Measurements from ENCODE around the gene EGFL7.
A peak's percentile ranks its signal among the peaks of the same experiment; 100 is the strongest.

Gene EGFL7

GRCh38 chr9:136620441-136621018 is 42.2 kb upstream of the EGFL7 start:
- H3K9me3 Mint-ChIP-seq, result no peaks in the 10 kb centered on the region
- peaks cover 4% of the 10 kb centered on the region for H3K36me3 Mint-ChIP-seq (ENCODE audit: insufficient read depth)
- H3K4me3 Mint-ChIP-seq, result no peak overlapping the region
- peaks cover 21 to 37% of the 10 kb centered on the region in 2 donors for H3K4me1 Mint-ChIP-seq (ENCODE audit: low read depth in 2 of 2)
- no peak for DNase-seq
- peaks cover 0 to 20% of the 10 kb centered on the region in 2 donors for H3K27me3 Mint-ChIP-seq
- ATAC-seq (replicated peaks), result no peak
- H3K27ac Mint-ChIP-seq, result no peak overlapping the region

GRCh38 chr9:136621019-136621733 is 41.5 kb upstream of the EGFL7 start:
- Mint-ChIP-seq H3K9me3 (no peaks in the 10 kb centered on the region), H3K4me3 (no peak overlapping the region), H3K36me3 (ENCODE audit: insufficient read depth) (peaks cover 4% of the 10 kb centered on the region), H3K27ac (no peak overlapping the region), H3K27me3 (peaks cover 0 to 25% of the 10 kb centered on the region in 2 donors), H3K4me1 (ENCODE audit: low read depth in 2 of 2) (peaks cover 20 to 34% of the 10 kb centered on the region in 2 donors)
- ATAC-seq (replicated peaks) (no peak), DNase-seq (no peak)

- Mint-ChIP-seq H3K36me3 (ENCODE audit: insufficient read depth) (peaks cover 4% of the 10 kb centered on the region), H3K27ac (no peak overlapping the region), H3K4me1 (ENCODE audit: low read depth in 2 of 2) (peaks cover 20 to 31% of the 10 kb centered on the region in 2 donors), H3K4me3 (no peak overlapping the region), H3K27me3 (peaks cover 0 to 25% of the 10 kb centered on the region in 2 donors), H3K9me3 (no peaks in the 10 kb centered on the region)
- ATAC-seq (replicated peaks), result no peak
- DNase-seq, result no peak
Observed at GRCh38 chr9:136621734-136622093, 41.0 kb upstream of the EGFL7 start.

DNA sequence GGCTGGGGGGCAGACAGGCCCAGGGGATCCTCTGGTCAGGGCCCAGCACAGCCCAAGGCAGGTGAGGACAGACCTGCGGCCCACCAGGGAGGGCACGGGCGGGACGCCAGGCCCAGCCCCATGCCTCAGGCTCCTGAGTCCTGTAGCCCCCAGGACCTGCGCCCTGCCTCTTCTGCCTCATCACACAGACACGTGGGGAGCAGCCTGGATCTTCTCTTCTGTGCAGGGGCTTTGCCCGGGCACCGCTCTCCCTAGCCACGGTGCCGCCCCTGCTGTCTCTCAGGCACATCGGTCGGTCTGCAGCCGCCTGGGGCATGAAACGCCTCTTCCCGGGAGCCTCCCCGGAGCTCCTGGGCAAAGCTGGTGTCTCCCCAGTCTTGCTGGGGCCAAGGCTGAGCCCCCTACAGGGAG is 40.2 kb upstream of the EGFL7 start:
- ATAC-seq (replicated peaks) (no peak), DNase-seq (no peak)
- H3K36me3 Mint-ChIP-seq (ENCODE audit: insufficient read depth), result peaks cover 4% of the 10 kb centered on the region
- H3K4me1 Mint-ChIP-seq (ENCODE audit: low read depth in 2 of 2), result peaks cover 17 to 23% of the 10 kb centered on the region in 2 donors
- H3K4me3 Mint-ChIP-seq, result no peak overlapping the region
- peaks cover 0 to 28% of the 10 kb centered on the region in 2 donors for H3K27me3 Mint-ChIP-seq
- H3K9me3 Mint-ChIP-seq, result no peaks in the 10 kb centered on the region
- H3K27ac Mint-ChIP-seq, result no peak overlapping the region

- ATAC-seq (replicated peaks) (no peak), DNase-seq (no peak)
- Mint-ChIP-seq H3K27ac (no peak overlapping the region), H3K4me3 (no peak overlapping the region), H3K36me3 (ENCODE audit: insufficient read depth) (peaks cover 4% of the 10 kb centered on the region), H3K4me1 (ENCODE audit: low read depth in 2 of 2) (peaks cover 13 to 18% of the 10 kb centered on the region in 2 donors), H3K27me3 (peaks cover 0 to 35% of the 10 kb centered on the region in 2 donors), H3K9me3 (no peaks in the 10 kb centered on the region)
Observed at GRCh38 chr9:136623016-136623841, 39.5 kb upstream of the EGFL7 start.

DNA sequence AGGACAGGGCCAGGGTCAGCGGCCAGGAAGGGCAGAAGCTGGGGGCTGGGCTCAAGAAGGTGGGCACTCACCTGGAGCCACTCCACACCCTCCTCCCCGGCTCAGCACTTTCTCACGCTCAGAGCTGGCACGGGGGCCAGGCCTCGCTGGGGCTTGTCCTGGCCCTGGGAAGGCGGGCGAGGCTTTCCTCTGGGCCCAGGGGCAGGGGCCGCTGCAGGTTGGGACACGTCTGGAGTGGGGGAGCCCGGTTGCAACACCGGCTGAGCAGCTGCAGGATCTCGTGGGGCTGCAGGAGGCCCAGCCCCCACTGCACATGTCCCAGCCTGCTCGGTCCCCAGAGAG is 38.9 kb upstream of the EGFL7 start:
- peaks cover 0 to 36% of the 10 kb centered on the region in 2 donors for H3K27me3 Mint-ChIP-seq
- H3K9me3 Mint-ChIP-seq, result no peaks in the 10 kb centered on the region
- H3K4me1 Mint-ChIP-seq (ENCODE audit: low read depth in 2 of 2), result peaks cover 9 to 12% of the 10 kb centered on the region in 2 donors
- H3K27ac Mint-ChIP-seq, result no peak overlapping the region
- no peak for DNase-seq
- peaks cover 4% of the 10 kb centered on the region for H3K36me3 Mint-ChIP-seq (ENCODE audit: insufficient read depth)
- H3K4me3 Mint-ChIP-seq, result no peak overlapping the region
- ATAC-seq (replicated peaks), result no peak

- ATAC-seq (replicated peaks) (no peak), DNase-seq (no peak)
- Mint-ChIP-seq H3K27ac (no peak overlapping the region), H3K36me3 (ENCODE audit: insufficient read depth) (no peaks in the 10 kb centered on the region), H3K27me3 (peaks cover 0 to 30% of the 10 kb centered on the region in 2 donors), H3K4me1 (ENCODE audit: low read depth in 2 of 2) (peaks cover 4 to 6% of the 10 kb centered on the region in 2 donors), H3K9me3 (no peaks in the 10 kb centered on the region), H3K4me3 (no peak overlapping the region)
Observed at GRCh38 chr9:136624184-136624951, 38.3 kb upstream of the EGFL7 start.

GRCh38 chr9:136625101-136626065 is 37.3 kb upstream of the EGFL7 start:
- Mint-ChIP-seq H3K27ac (no peak overlapping the region), H3K27me3 (peaks cover 0 to 27% of the 10 kb centered on the region in 2 donors), H3K36me3 (ENCODE audit: insufficient read depth) (peaks cover 5% of the 10 kb centered on the region), H3K9me3 (no peaks in the 10 kb centered on the region), H3K4me1 (ENCODE audit: low read depth in 2 of 2) (peaks cover 5 to 6% of the 10 kb centered on the region in 2 donors), H3K4me3 (no peak overlapping the region)
- ATAC-seq (replicated peaks) (no peak), DNase-seq (no peak)

DNA sequence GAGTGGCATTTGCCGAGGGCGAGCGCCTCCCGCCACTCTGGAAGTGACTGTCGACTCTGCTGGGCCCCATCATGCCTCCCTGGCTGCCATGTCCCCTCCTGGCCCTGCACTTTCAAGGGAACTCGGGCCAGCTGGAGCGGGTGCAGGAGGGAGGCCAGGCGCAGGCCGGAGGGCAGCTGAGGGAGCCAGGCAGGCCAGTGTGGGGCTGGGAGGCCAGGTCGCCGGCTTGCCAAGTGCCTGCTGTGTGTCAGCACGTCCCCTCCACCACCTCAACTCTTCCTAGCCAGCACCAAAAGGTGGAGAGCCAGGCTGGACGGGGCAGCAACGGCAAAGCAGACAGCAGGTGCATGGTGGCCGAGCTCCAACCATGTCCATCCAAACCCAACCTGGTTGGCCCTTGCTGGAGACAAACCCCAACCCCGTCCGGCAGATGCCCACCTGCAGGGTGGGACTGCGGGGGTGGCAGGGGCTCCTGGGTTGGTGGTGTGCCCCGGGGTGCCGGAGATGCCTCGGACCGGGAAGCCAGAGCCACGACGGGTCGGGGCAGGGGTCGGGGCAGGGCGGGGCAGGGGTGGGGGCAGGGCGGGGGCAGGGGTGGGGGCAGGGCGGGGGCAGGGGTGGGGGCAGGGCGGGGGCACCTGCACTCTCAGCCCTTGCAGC is 36.5 kb upstream of the EGFL7 start:
- H3K27me3 Mint-ChIP-seq, result peaks cover 0 to 27% of the 10 kb centered on the region in 2 donors
- ATAC-seq (replicated peaks), result no peak
- peaks cover 5% of the 10 kb centered on the region for H3K36me3 Mint-ChIP-seq (ENCODE audit: insufficient read depth)
- no peaks in the 10 kb centered on the region for H3K9me3 Mint-ChIP-seq
- H3K27ac Mint-ChIP-seq, result no peak overlapping the region
- no peak overlapping the region for H3K4me3 Mint-ChIP-seq
- no peak for DNase-seq
- H3K4me1 Mint-ChIP-seq (ENCODE audit: low read depth in 2 of 2), result peaks cover 5 to 6% of the 10 kb centered on the region in 2 donors

DNA sequence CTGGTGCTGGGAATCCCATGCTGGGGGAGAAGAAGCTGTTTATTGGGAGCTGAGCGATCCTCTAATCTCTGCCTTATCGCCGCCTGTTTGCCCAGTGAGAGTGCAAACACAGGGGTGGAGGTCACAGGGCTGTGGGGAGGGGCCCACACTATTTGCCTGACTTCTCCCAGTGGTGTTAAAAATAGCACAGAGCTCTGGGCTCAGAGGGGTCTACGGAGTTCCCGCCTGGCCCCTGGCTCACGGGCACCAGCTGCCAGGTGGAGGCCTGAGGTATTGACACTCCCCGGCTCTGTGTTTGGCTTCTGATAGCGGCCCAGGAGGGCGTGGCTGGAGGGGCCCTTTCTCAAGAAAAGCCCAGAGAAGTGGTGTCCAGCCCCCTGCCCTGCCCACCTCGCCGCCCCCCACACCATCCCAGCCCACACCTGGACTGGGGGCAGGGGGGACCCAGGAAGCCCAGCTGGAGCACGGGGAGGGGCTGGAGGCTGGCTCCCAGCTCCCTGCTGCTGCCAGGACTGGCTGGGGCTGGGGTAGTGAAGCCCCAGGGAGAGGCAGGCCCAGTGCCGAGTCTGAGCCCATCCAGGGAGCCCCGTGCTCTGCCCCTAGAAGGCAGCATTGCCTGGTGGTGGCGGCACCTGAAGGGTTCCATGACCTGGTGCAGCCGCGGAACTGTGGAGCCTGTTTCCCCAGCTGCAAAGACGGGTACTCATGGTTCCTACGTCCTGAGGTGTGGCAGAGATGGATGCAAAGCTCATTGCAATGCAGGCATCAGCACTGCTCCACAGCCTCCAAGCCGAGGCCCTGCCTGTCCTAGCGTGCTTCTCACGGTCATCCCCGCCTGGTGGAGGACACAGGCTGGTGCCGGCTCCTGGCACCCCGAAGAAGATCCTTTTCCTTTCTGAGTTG is 35.7 kb upstream of the EGFL7 start:
- peaks cover 5% of the 10 kb centered on the region for H3K36me3 Mint-ChIP-seq (ENCODE audit: insufficient read depth)
- DNase-seq (no peak), ATAC-seq (replicated peaks) (no peak)
- no peak overlapping the region for H3K4me3 Mint-ChIP-seq
- no peaks in the 10 kb centered on the region for H3K9me3 Mint-ChIP-seq
- H3K27ac Mint-ChIP-seq, result peak overlapping the region in 1 of 2 donors; percentile 20
- peaks cover 5 to 6% of the 10 kb centered on the region in 2 donors for H3K4me1 Mint-ChIP-seq (ENCODE audit: low read depth in 2 of 2)
- H3K27me3 Mint-ChIP-seq, result peaks cover 0 to 27% of the 10 kb centered on the region in 2 donors

DNA sequence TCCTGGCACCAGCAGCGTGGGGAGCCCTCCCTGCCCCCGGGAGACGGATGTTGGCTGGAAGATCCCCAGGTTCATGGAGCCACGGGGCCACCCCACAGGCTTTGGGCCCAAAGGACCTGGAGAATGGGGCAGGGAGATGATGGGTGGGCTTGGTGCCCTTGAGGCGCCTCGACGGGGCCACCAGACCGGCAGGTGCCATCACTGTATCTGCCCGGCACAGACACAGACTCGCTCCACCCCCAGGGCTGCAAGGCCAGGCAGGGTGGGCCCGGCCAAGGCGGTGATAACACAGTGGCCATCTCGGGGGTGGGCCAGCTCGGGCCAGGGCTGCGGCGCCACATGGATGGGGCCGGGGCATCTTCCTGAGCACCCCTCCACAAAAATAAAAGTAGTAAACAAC is 35.0 kb upstream of the EGFL7 start:
- no peak for ATAC-seq (replicated peaks)
- Mint-ChIP-seq H3K36me3 (ENCODE audit: insufficient read depth) (peaks cover 5% of the 10 kb centered on the region), H3K27ac (peak overlapping the region in 1 of 2 donors; percentile 41), H3K4me1 (ENCODE audit: low read depth in 2 of 2) (peaks cover 3 to 6% of the 10 kb centered on the region in 2 donors), H3K9me3 (no peaks in the 10 kb centered on the region), H3K4me3 (no peak overlapping the region), H3K27me3 (peaks cover 0 to 27% of the 10 kb centered on the region in 2 donors)
- DNase-seq, result no peak

Data from effector memory CD8-positive, alpha-beta T cell (primary cell).